SK-N-SH (cell line): Measurements from ENCODE around the gene FANCI. TPM values are rescaled to one million over a fixed set of nuclear protein-coding genes. Genes with fewer than 3 reads are reported as not detected.

Source experiments
- CTCF ChIA-PET: fragments of 300-600, 350-600 bp; formaldehyde crosslinking; extraction: SDS; loops from one replicate; lab custom pipeline; 2021; lab: Yijun Ruan, JAX
- POLR2A ChIA-PET: fragments of 350-600 bp; sonication (Branson Sonifier 250); formaldehyde crosslinking; extraction: SDS; loops from one replicate; lab custom pipeline; 2020; ENCODE audit warnings: antibody characterized with exemption, inconsistent platforms; lab: Yijun Ruan, JAX
- DNase-seq: peaks from one replicate; pipeline ENCODE4 v3.0.0; 2012
- H2AFZ ChIP-seq: fragments of 200-600 bp; sonication (generic); 2 replicates; pipeline ENCODE4 v1.8.1; 2016; ENCODE audit warnings: antibody characterized with exemption, mild to moderate bottlenecking, low read depth
- H3F3A ChIP-seq: fragments of 200-600 bp; sonication (generic); replicated peaks from 2 replicates; pipeline ENCODE3; 2016; ENCODE audit warnings: antibody characterized with exemption, mild to moderate bottlenecking; ENCODE audit not compliant: insufficient read depth
- H3K27ac ChIP-seq, 2 experiments: fragments of 200-500 bp in 1 of 2; fragments of 200-600 bp in 1 of 2; sonication (Bioruptor generic) in 1 of 2; sonication (generic), shearing (Covaris generic) in 1 of 2; 2 replicates each; pipeline versions ENCODE4 v1.5.1 to v1.6.1; 2014 to 2016; ENCODE audit warnings: low read depth in 2 of 2, inconsistent platforms in 1 of 2, low read length in 1 of 2, mild to moderate bottlenecking in 1 of 2, mixed read lengths in 1 of 2
- H3K27me3 ChIP-seq: fragments of 200-600 bp; sonication (generic), shearing (Covaris generic); 2 replicates; pipeline ENCODE4 v1.6.1; 2016; ENCODE audit warnings: mixed run types; ENCODE audit not compliant: insufficient read depth
- H3K36me3 ChIP-seq, 2 experiments: fragments of 200-500 bp in 1 of 2; fragments of 200-600 bp in 1 of 2; sonication (Bioruptor generic) in 1 of 2; sonication (generic) in 1 of 2; replicated peaks in 1 of 2; 2 replicates each; pipeline versions ENCODE3 to v1.5.1; 2014 to 2016; ENCODE audit warnings: low read length in 1 of 2, mild to moderate bottlenecking in 1 of 2; ENCODE audit not compliant: insufficient read depth in 2 of 2, control insufficient read depth in 1 of 2
- H3K4me1 ChIP-seq, 2 experiments: fragments of 200-500 bp in 1 of 2; fragments of 200-600 bp in 1 of 2; sonication (Bioruptor generic) in 1 of 2; sonication (generic), shearing (Covaris generic) in 1 of 2; 2 replicates each; pipeline versions ENCODE4 v1.5.1 to v1.6.1; 2014 to 2016; ENCODE audit warnings: low read depth in 1 of 2, low read length in 1 of 2, mixed run types in 1 of 2; ENCODE audit not compliant: insufficient read depth in 2 of 2, control insufficient read depth in 1 of 2
- H3K4me2 ChIP-seq: fragments of 200-600 bp; sonication (generic), shearing (Covaris generic); 2 replicates; pipeline ENCODE4 v1.6.1; 2017; ENCODE audit warnings: mixed run types
- H3K4me3 ChIP-seq, 2 experiments: fragments of 200-500 bp in 1 of 2; fragments of 200-600 bp in 1 of 2; sonication (Bioruptor generic) in 1 of 2; sonication (generic), shearing (Covaris generic) in 1 of 2; 2 replicates each; pipeline versions ENCODE4 v1.5.1 to v1.8.1; 2014 to 2016; ENCODE audit warnings: low read depth in 2 of 2, inconsistent platforms in 1 of 2, low read length in 1 of 2, mild to moderate bottlenecking in 1 of 2, mixed read lengths in 1 of 2, moderate library complexity in 1 of 2
- H3K79me2 ChIP-seq: fragments of 200-600 bp; sonication (generic); 2 replicates; pipeline ENCODE4 v1.8.1; 2017; ENCODE audit warnings: mild to moderate bottlenecking; ENCODE audit not compliant: insufficient read depth
- H3K9ac ChIP-seq: fragments of 200-600 bp; sonication (generic); 2 replicates; pipeline ENCODE4 v1.6.1; 2017; ENCODE audit warnings: mixed run types
- H3K9me2 ChIP-seq: fragments of 200-600 bp; sonication (generic); 2 replicates; pipeline ENCODE4 v1.6.1; 2017; ENCODE audit warnings: mixed run types
- H3K9me3 ChIP-seq: fragments of 200-600 bp; sonication (generic); 2 replicates; pipeline ENCODE4 v1.6.1; 2017; ENCODE audit warnings: mixed run types, mild to moderate bottlenecking, moderate library complexity
- H4K20me1 ChIP-seq: fragments of 200-600 bp; sonication (generic); 2 replicates; pipeline ENCODE4 v1.6.1; 2017; ENCODE audit warnings: mild to moderate bottlenecking, mixed run types; ENCODE audit not compliant: insufficient read depth
- CHD2 ChIP-seq: fragments of 150-350 bp; IDR thresholded peaks from 2 replicates; pipeline ENCODE4 v1.6.1; 2018; ENCODE audit warnings: low read length; ENCODE audit not compliant: partially characterized antibody
- ELF1 ChIP-seq: IDR thresholded peaks from 2 replicates; pipeline ENCODE4 v1.4.0; 2012
- EZH2phosphoT487 ChIP-seq: fragments of 200-600 bp; sonication (generic); IDR thresholded peaks from 2 replicates; pipeline ENCODE4 v1.6.1; 2017; ENCODE audit warnings: low read depth, mixed run types, mild to moderate bottlenecking, antibody characterized with exemption, moderate library complexity, borderline replicate concordance
- FOXJ3 ChIP-seq: sonication (generic); formaldehyde crosslinking; IDR thresholded peaks from 2 replicates; pipeline ENCODE4 v1.5.1; 2020; ENCODE audit warnings: mild to moderate bottlenecking, missing genetic modification reagents
- JUND ChIP-seq: IDR thresholded peaks from 2 replicates; pipeline ENCODE4 v1.4.0; 2012
- MAX ChIP-seq: IDR thresholded peaks from 2 replicates; pipeline ENCODE4 v1.4.0; 2012; ENCODE audit warnings: low read depth
- MEF2A ChIP-seq: IDR thresholded peaks from 2 replicates; pipeline ENCODE4 v1.4.0; 2012; ENCODE audit warnings: low read depth, borderline replicate concordance
- MXI1 ChIP-seq: IDR thresholded peaks from 2 replicates; pipeline ENCODE4 v1.6.1; 2012; ENCODE audit warnings: mild to moderate bottlenecking, low read depth, low read length, improper control_type of control experiment
- NFIC ChIP-seq: IDR thresholded peaks from 2 replicates; pipeline ENCODE4 v1.4.0; 2012; ENCODE audit warnings: borderline replicate concordance
- POLR2AphosphoS5 ChIP-seq: IDR thresholded peaks from 2 replicates; pipeline ENCODE4 v1.6.1; 2012; ENCODE audit warnings: low read depth, low read length
- RFX5 ChIP-seq: IDR thresholded peaks from 2 replicates; pipeline ENCODE4 v1.6.1; 2012; ENCODE audit warnings: mild to moderate bottlenecking, improper control_type of control experiment, low read length
- RXRA ChIP-seq: IDR thresholded peaks from 2 replicates; pipeline ENCODE4 v1.4.0; 2012; ENCODE audit warnings: low read depth, mild to moderate bottlenecking, borderline replicate concordance
- SMC3 ChIP-seq: IDR thresholded peaks from 2 replicates; pipeline ENCODE4 v1.6.1; 2012; ENCODE audit warnings: low read depth, low read length, improper control_type of control experiment
- TCF12 ChIP-seq: IDR thresholded peaks from 2 replicates; pipeline ENCODE4 v1.4.0; 2012
- YY1 ChIP-seq: IDR thresholded peaks from 2 replicates; pipeline ENCODE4 v1.4.0; 2012; ENCODE audit warnings: low read depth, mild to moderate bottlenecking
- WGBS: methylation state at CpG from one replicate; pipeline ENCODE4 v1.1.6; 2017; ENCODE audit warnings: low lambda C conversion rate; 5-methylcytosine and 5-hydroxymethylcytosine counted together
- polyA plus RNA-seq, 3 experiments: library from polyadenylated mRNA; depleted of rRNA; stranded (reverse); fragments of >200 nt; gene quantifications; 2 replicates each; pipeline ENCODE4 v1.2.3, GENCODE V29; 2012
- TF ChIP-seq, protein P1 (sequence below): IDR thresholded peaks from 2 replicates; pipeline ENCODE4; 2012
- TF ChIP-seq, protein P2 (sequence below): fragments of 200-600 bp; sonication (generic); IDR thresholded peaks from 2 replicates; pipeline ENCODE4 v1.6.1; 2017; ENCODE audit warnings: antibody characterized with exemption, mild to moderate bottlenecking, moderate library complexity

FANCI gene
- polyA plus RNA-seq, 1 of the 3 experiments (the other 2 are of a cell fraction), result 13.2 TPM

- Histone ChIP-seq H3K36me3 (peaks cover 56 to 98% of the 10 kb centered on the region in 2 experiments), H3K9me3 (no peaks in the 10 kb centered on the region), H3K79me2 (peaks cover 20% of the 10 kb centered on the region), H3K9me2 (no peaks in the 10 kb centered on the region), H3K4me2 (no peak overlapping the region), H3F3A (peaks cover 3% of the 10 kb centered on the region), H3K9ac (no peak overlapping the region), H3K4me3 (no peak overlapping the region), H3K4me1 (peaks cover 0 to 15% of the 10 kb centered on the region in 2 experiments; a peak in 1 of 4 replicates), H3K27ac (no peak overlapping the region), H2AFZ (no peak overlapping the region), H3K27me3 (no peaks in the 10 kb centered on the region), H4K20me1 (peaks cover 20% of the 10 kb centered on the region)
- WGBS, result 100% methylated on average over 1 of the region's 11 CpGs
- POLR2A ChIA-PET, result no interaction called here
- CTCF ChIA-PET, result interaction anchor here (0.6 to 8.1 kb wide), 4 partner anchors 7 to 118 kb away, joined by 3 to 30 read pairs (median 7); no protein-coding TSS in a partner anchor
- no peak for TF ChIP-seq POLR2AphosphoS5
- no peak for TF ChIP-seq MXI1
- TF ChIP-seq, protein P1, sequence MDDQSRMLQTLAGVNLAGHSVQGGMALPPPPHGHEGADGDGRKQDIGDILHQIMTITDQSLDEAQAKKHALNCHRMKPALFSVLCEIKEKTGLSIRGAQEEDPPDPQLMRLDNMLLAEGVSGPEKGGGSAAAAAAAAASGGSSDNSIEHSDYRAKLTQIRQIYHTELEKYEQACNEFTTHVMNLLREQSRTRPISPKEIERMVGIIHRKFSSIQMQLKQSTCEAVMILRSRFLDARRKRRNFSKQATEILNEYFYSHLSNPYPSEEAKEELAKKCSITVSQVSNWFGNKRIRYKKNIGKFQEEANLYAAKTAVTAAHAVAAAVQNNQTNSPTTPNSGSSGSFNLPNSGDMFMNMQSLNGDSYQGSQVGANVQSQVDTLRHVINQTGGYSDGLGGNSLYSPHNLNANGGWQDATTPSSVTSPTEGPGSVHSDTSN, result no peak
- DNase-seq, result no peak
Observed at GRCh38 chr15:89325039-89325803, 81.4 kb downstream of the FANCI start.

GRCh38 chr15:89326316-89326715 is 82.5 kb downstream of the FANCI start:
- H4K20me1 ChIP-seq, result peaks cover 30% of the 10 kb centered on the region
- no peaks in the 10 kb centered on the region for H3K9me3 ChIP-seq
- H3K79me2 ChIP-seq, result peaks cover 31% of the 10 kb centered on the region
- no peaks in the 10 kb centered on the region for H3K27me3 ChIP-seq
- H2AFZ ChIP-seq, result no peak overlapping the region
- peaks cover 60 to 98% of the 10 kb centered on the region in 2 experiments for H3K36me3 ChIP-seq
- peaks cover 3% of the 10 kb centered on the region for H3F3A ChIP-seq
- no peaks in the 10 kb centered on the region for H3K9me2 ChIP-seq
- H3K4me2 ChIP-seq, result no peak overlapping the region
- TF ChIP-seq TCF12 (no peak), CHD2 (no peak)
- no peak for DNase-seq
- peaks cover 2 to 25% of the 10 kb centered on the region in 2 experiments; a peak in 3 of 4 replicates for H3K4me1 ChIP-seq
- no peak overlapping the region for H3K9ac ChIP-seq
- no peak overlapping the region for H3K4me3 ChIP-seq
- H3K27ac ChIP-seq, result no peak overlapping the region
- 85% methylated on average over 6 of the region's 6 CpGs for WGBS
- ChIA-PET POLR2A (no interaction called here), CTCF (interaction anchor here (0.8 to 8.1 kb wide), 4 partner anchors 13 to 119 kb away, joined by 3 to 30 read pairs (median 4); no protein-coding TSS in a partner anchor)

GRCh38 chr15:89327113-89327512 is 83.3 kb downstream of the FANCI start:
- Histone ChIP-seq H3K27me3 (no peaks in the 10 kb centered on the region), H3K27ac (no peak overlapping the region), H2AFZ (no peak overlapping the region), H3K9ac (no peak overlapping the region), H3K9me3 (no peaks in the 10 kb centered on the region), H3K79me2 (peaks cover 39% of the 10 kb centered on the region), H3K36me3 (peaks cover 61 to 98% of the 10 kb centered on the region in 2 experiments), H3K4me1 (peaks cover 10 to 29% of the 10 kb centered on the region in 2 experiments), H4K20me1 (peaks cover 38% of the 10 kb centered on the region), H3K4me2 (no peak overlapping the region), H3F3A (peaks cover 2% of the 10 kb centered on the region), H3K4me3 (no peak overlapping the region), H3K9me2 (no peaks in the 10 kb centered on the region)
- ChIA-PET POLR2A (no interaction called here), CTCF (interaction anchor here (0.6 to 3.2 kb wide), 3 partner anchors 31 to 95 kb away, joined by 3 to 13 read pairs (median 4); no protein-coding TSS in a partner anchor)
- WGBS, result 100% methylated on average over 6 of the region's 6 CpGs
- DNase-seq, result no peak
- TF ChIP-seq TCF12 (no peak), MAX (no peak), RFX5 (no peak), JUND (no peak), EZH2phosphoT487 (no peak), ELF1 (no peak), SMC3 (no peak), RXRA (no peak), FOXJ3 (CRISPR knock-in tag) (no peak), MXI1 (no peak), MEF2A (no peak), NFIC (no peak), YY1 (no peak)
- TF ChIP-seq, protein P2, sequence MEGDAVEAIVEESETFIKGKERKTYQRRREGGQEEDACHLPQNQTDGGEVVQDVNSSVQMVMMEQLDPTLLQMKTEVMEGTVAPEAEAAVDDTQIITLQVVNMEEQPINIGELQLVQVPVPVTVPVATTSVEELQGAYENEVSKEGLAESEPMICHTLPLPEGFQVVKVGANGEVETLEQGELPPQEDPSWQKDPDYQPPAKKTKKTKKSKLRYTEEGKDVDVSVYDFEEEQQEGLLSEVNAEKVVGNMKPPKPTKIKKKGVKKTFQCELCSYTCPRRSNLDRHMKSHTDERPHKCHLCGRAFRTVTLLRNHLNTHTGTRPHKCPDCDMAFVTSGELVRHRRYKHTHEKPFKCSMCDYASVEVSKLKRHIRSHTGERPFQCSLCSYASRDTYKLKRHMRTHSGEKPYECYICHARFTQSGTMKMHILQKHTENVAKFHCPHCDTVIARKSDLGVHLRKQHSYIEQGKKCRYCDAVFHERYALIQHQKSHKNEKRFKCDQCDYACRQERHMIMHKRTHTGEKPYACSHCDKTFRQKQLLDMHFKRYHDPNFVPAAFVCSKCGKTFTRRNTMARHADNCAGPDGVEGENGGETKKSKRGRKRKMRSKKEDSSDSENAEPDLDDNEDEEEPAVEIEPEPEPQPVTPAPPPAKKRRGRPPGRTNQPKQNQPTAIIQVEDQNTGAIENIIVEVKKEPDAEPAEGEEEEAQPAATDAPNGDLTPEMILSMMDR, result no peak
- TF ChIP-seq, protein P1, result no peak
